PC-3 (cell line): ENCODE measurements around the gene PPT1. TPM values are rescaled to one million over a fixed set of nuclear protein-coding genes. Genes with fewer than 3 reads are reported as not detected.

ENCODE experiments used
- ATAC-seq: fragments of 200-7000 bp; cut with Tn5 transposase; 2 replicates; pipeline ENCODE4 v1.9.1; 2020; ENCODE audit warnings: mild to moderate bottlenecking, moderate library complexity
- Bru-seq: library from RNA; stranded (reverse); fragments of 400-500 nt; gene quantifications from one replicate; lab custom pipeline; 2021; lab: Mats Ljungman, UMichigan
- BruChase-seq, 2 experiments: library from RNA; stranded (reverse); fragments of 400-500 nt; gene quantifications; one replicate each; lab custom pipeline; 2021; lab: Mats Ljungman, UMichigan
- BruUV-seq: library from RNA; stranded (reverse); fragments of 400-500 nt; replicated peaks from 2 replicates; lab custom pipeline; 2021; lab: Mats Ljungman, UMichigan
- CTCF ChIA-PET: fragments of 300-600 bp; sonication (Branson Sonifier 250); formaldehyde crosslinking; loops from one replicate; lab custom pipeline; 2022; ENCODE audit warnings: antibody characterized with exemption; lab: Charles Lee
- POLR2A ChIA-PET: fragments of 300-600 bp; sonication (Branson Sonifier 250); formaldehyde crosslinking; loops from one replicate; lab custom pipeline; 2022; ENCODE audit warnings: antibody characterized with exemption; ENCODE audit not compliant: unreplicated experiment; lab: Charles Lee
- DNase-seq: peaks from one replicate; pipeline ENCODE4 v3.0.0-alpha.2; 2015
- H2AFZ ChIP-seq: fragments of 300-600 bp; sonication (generic); 2 replicates; pipeline ENCODE4 v1.6.0; 2016; ENCODE audit warnings: antibody characterized with exemption, low read length
- H3F3A ChIP-seq: fragments of 300-600 bp; sonication (generic); one replicate; pipeline ENCODE4 v1.6.0; 2017; ENCODE audit warnings: antibody characterized with exemption, low read length, control low read depth, mild to moderate bottlenecking; ENCODE audit not compliant: unreplicated experiment
- H3K27ac ChIP-seq: fragments of 300-600 bp; sonication (generic); 2 replicates; pipeline ENCODE4 v1.5.1; 2016; ENCODE audit warnings: mild to moderate bottlenecking, low read length
- H3K27me3 ChIP-seq: fragments of 300-600 bp; sonication (generic); 2 replicates; pipeline ENCODE4 v1.6.1; 2016; ENCODE audit warnings: low read length, mixed read lengths
- H3K36me3 ChIP-seq: fragments of 300-600 bp; sonication (generic); 2 replicates; pipeline ENCODE4 v1.6.1; 2016; ENCODE audit warnings: low read depth, mixed run types, low read length, mixed read lengths
- H3K4me1 ChIP-seq: fragments of 300-600 bp; sonication (generic); 2 replicates; pipeline ENCODE4 v1.5.1; 2016; ENCODE audit warnings: low read length; ENCODE audit not compliant: insufficient read depth
- H3K4me2 ChIP-seq: fragments of 300-600 bp; sonication (generic); 2 replicates; pipeline ENCODE4 v1.6.0; 2016; ENCODE audit warnings: low read length
- H3K4me3 ChIP-seq: fragments of 300-600 bp; sonication (generic); 2 replicates; pipeline ENCODE4 v1.5.1; 2016; ENCODE audit warnings: mild to moderate bottlenecking, low read length, mixed read lengths
- H3K79me2 ChIP-seq: fragments of 300-600 bp; sonication (generic); 2 replicates; pipeline ENCODE4 v1.6.1; 2017; ENCODE audit warnings: low read length, mixed read lengths
- H3K9ac ChIP-seq: fragments of 300-600 bp; sonication (generic); 2 replicates; pipeline ENCODE4 v1.6.0; 2016; ENCODE audit warnings: mild to moderate bottlenecking, low read length
- H3K9me2 ChIP-seq: fragments of 300-600 bp; sonication (generic); replicated peaks from 2 replicates; pipeline ENCODE4 v1.6.1; 2016; ENCODE audit warnings: mixed run types, low read length, mixed read lengths
- H3K9me3 ChIP-seq: fragments of 300-600 bp; sonication (generic); 2 replicates; pipeline ENCODE4 v1.6.1; 2016; ENCODE audit warnings: low read length, mixed read lengths
- H4K20me1 ChIP-seq: fragments of 300-600 bp; sonication (generic); 2 replicates; pipeline ENCODE4 v1.6.1; 2016; ENCODE audit warnings: low read length, mixed read lengths
- CTCF ChIP-seq: fragments of 300-600 bp; sonication (generic); conservative IDR thresholded peaks from 2 replicates; pipeline ENCODE4 v1.5.1; 2017; ENCODE audit warnings: antibody characterized with exemption, low read depth, mild to moderate bottlenecking, low read length
- EZH2 ChIP-seq: fragments of 300-600 bp; sonication (generic); IDR thresholded peaks from one replicate; pipeline ENCODE4 v1.6.1; 2017; ENCODE audit warnings: antibody characterized with exemption, mild to moderate bottlenecking, low read length; ENCODE audit not compliant: unreplicated experiment
- EZH2phosphoT487 ChIP-seq: fragments of 300-600 bp; sonication (generic); IDR thresholded peaks from 2 replicates; pipeline ENCODE4 v1.6.1; 2018; ENCODE audit warnings: mild to moderate bottlenecking, antibody characterized with exemption, low read length, borderline replicate concordance
- intact Hi-C: fragments of 100-400 bp; cut with micrococcal nuclease; formaldehyde crosslinking; loops from 2 replicates; pipeline ENCODE4 v1.9.0; 2023
- long read RNA-seq: library from polyadenylated mRNA; unstranded; transcript quantifications from one replicate; pipeline ENCODE4 v2.0.0, GENCODE V29; 2021; ENCODE audit not compliant: unreplicated experiment
- total RNA-seq: library from RNA; depleted of rRNA; stranded (reverse); fragments of >200 nt; gene quantifications from 2 replicates; pipeline ENCODE4 v1.2.3, GENCODE V29; 2014; rRNA removed

PPT1 gene
- total RNA-seq (63.9 and 72.9 TPM in 2 replicates), Bru-seq, nascent RNA (percentile 80 among the genes with signal in this experiment), BruChase-seq, experiment 1, labeled RNA remaining after a 6-hour chase (percentile 86 among the genes with signal in this experiment), BruChase-seq, experiment 2, labeled RNA remaining after a 2-hour chase (percentile 78 among the genes with signal in this experiment)
- long read RNA-seq, full-length matches to known transcripts: 241 of 260 reads
- long read RNA-seq, partial matches to known transcripts: 10 of 260 reads
- long read RNA-seq, other reads (novel, unspliced or antisense): 9 of 260 reads

- no peak for TF ChIP-seq EZH2phosphoT487
- no peak for TF ChIP-seq CTCF
- TF ChIP-seq EZH2: no peak
- Histone ChIP-seq H3K4me2 (peak within 1 kb of the TSS; percentile 90), H3F3A (no peaks in the 10 kb centered on the region), H3K36me3 (peaks cover 11% of the 10 kb centered on the region), H3K27ac (peak within 1 kb of the TSS; percentile 13; the same call in 1 of the 2 replicates), H3K9me3 (no peaks in the 10 kb centered on the region), H3K79me2 (peaks cover 45% of the 10 kb centered on the region), H3K27me3 (no peaks in the 10 kb centered on the region), H3K4me3 (peak within 1 kb of the TSS; percentile 85), H2AFZ (peak within 1 kb of the TSS; percentile 98), H3K4me1 (peaks cover 26% of the 10 kb centered on the region), H3K9me2 (no peaks in the 10 kb centered on the region), H4K20me1 (no peaks in the 10 kb centered on the region), H3K9ac (peak within 1 kb of the TSS; percentile 67)
- ChIA-PET CTCF (no interaction called here), POLR2A (no interaction called here)
- DNase-seq (peak; percentile 84), ATAC-seq (peak; percentile 95)
- intact Hi-C loops: no loop called here
- BruUV-seq: no TSS peak
These were observed at the start of gene PPT1 for GRCh38 chr1:40096977-40097782. Gene PPT1 (minus strand): TSS chr1:40097252. CDS start chr1:40097238, 14 bp downstream.

GRCh38 chr1:40143891-40144575 lies 47.0 kb upstream of the PPT1 start:
- Histone ChIP-seq H3K4me1 (peaks cover 31% of the 10 kb centered on the region), H4K20me1 (no peaks in the 10 kb centered on the region), H3K79me2 (no peaks in the 10 kb centered on the region), H3F3A (no peaks in the 10 kb centered on the region), H2AFZ (peak overlapping the region; percentile 76), H3K4me2 (peak overlapping the region; percentile 62), H3K27ac (no peak overlapping the region), H3K9me2 (no peaks in the 10 kb centered on the region), H3K36me3 (no peaks in the 10 kb centered on the region), H3K9me3 (no peaks in the 10 kb centered on the region), H3K9ac (no peak overlapping the region), H3K4me3 (no peak overlapping the region), H3K27me3 (no peaks in the 10 kb centered on the region)
- POLR2A ChIA-PET: interaction anchor here (0.5 kb wide), 1 partner anchor 123 kb away, joined by 5 read pairs; no protein-coding TSS in a partner anchor
- no TSS peak for BruUV-seq
- TF ChIP-seq EZH2 (no peak), CTCF (peak; percentile 88)
- ATAC-seq (peak; percentile 92), DNase-seq (peak; percentile 91)
- intact Hi-C loops: loop anchor here (1.0 to 5.0 kb wide), 5 partner anchors 37 to 260 kb away; partner anchors contain the start of gene COL9A2
- CTCF ChIA-PET: interaction anchor here (0.6 to 1.6 kb wide), 15 partner anchors 9 to 530 kb away, joined by 3 to 34 read pairs (median 5); partner anchors contain the start of genes RLF and ZFP69B
